Neuronal stem cell (in vitro differentiated cells): Measurements from ENCODE around the gene CWC27.

Experiments used
- DNase-seq: peaks from one replicate; pipeline ENCODE4 v3.0.0-alpha.2; 2013; ENCODE audit warnings: low spot score
- H2AFZ ChIP-seq: one replicate; pipeline ENCODE4 v1.6.1; 2013; ENCODE audit warnings: mild to moderate bottlenecking, low read length, inconsistent platforms
- H2AK5ac ChIP-seq: 2 replicates; pipeline ENCODE4 v1.6.1; 2013; ENCODE audit warnings: low read depth, mild to moderate bottlenecking, inconsistent platforms, low read length, moderate library complexity, mixed read lengths
- H2BK120ac ChIP-seq: 2 replicates; pipeline ENCODE4 v1.6.1; 2013; ENCODE audit warnings: low read depth, mild to moderate bottlenecking, inconsistent platforms, low read length, moderate library complexity, mixed read lengths
- H2BK12ac ChIP-seq: one replicate; pipeline ENCODE4 v1.6.1; 2013; ENCODE audit warnings: low read length, inconsistent platforms
- H2BK15ac ChIP-seq: 2 replicates; pipeline ENCODE4 v1.6.1; 2013; ENCODE audit warnings: mild to moderate bottlenecking, low read length, inconsistent platforms, mixed read lengths
- H2BK5ac ChIP-seq: one replicate; pipeline ENCODE4 v1.6.1; 2013; ENCODE audit warnings: inconsistent platforms, mild to moderate bottlenecking, low read length, moderate library complexity
- H3K14ac ChIP-seq: one replicate; pipeline ENCODE4 v1.6.1; 2013; ENCODE audit warnings: low read length, inconsistent platforms
- H3K18ac ChIP-seq: 2 replicates; pipeline ENCODE4 v1.6.1; 2013; ENCODE audit warnings: low read length, inconsistent platforms
- H3K23ac ChIP-seq: 2 replicates; pipeline ENCODE4 v1.6.1; 2013; ENCODE audit warnings: low read depth, mild to moderate bottlenecking, mixed read lengths, low read length, inconsistent platforms; ENCODE audit not compliant: poor library complexity
- H3K27ac ChIP-seq: replicated peaks from 3 replicates; pipeline ENCODE4 v1.5.1; 2013; ENCODE audit warnings: low read length, inconsistent platforms
- H3K27me3 ChIP-seq, 3 experiments: 2 replicates each; pipeline ENCODE4 v1.6.1; 2013; ENCODE audit warnings: low read length in 3 of 3, mild to moderate bottlenecking in 2 of 3, inconsistent platforms in 1 of 3, low read depth in 1 of 3, mixed read lengths in 1 of 3, moderate library complexity in 1 of 3; ENCODE audit not compliant: control insufficient read depth in 3 of 3, insufficient read depth in 3 of 3
- H3K36me3 ChIP-seq, 2 donors: replicated peaks in 1 of 2; 2 replicates each; pipeline ENCODE4 v1.6.1; 2013; ENCODE audit warnings: low read length in 2 of 2; ENCODE audit not compliant: control insufficient read depth in 2 of 2, insufficient read depth in 2 of 2
- H3K4ac ChIP-seq: 2 replicates; pipeline ENCODE4 v1.6.1; 2013; ENCODE audit warnings: inconsistent platforms, mild to moderate bottlenecking, low read length, moderate library complexity
- H3K4me1 ChIP-seq, 2 donors: 1 replicate in 1 of 2; 2 replicates in 1 of 2; pipeline ENCODE4 v1.6.1; 2013; ENCODE audit warnings: low read length in 2 of 2, low read depth in 1 of 2; ENCODE audit not compliant: control insufficient read depth in 2 of 2, insufficient read depth in 1 of 2
- H3K4me2 ChIP-seq: one replicate; pipeline ENCODE4 v1.6.1; 2013; ENCODE audit warnings: mild to moderate bottlenecking, low read length, inconsistent platforms; ENCODE audit not compliant: insufficient read depth, poor library complexity, severe bottlenecking
- H3K4me3 ChIP-seq, 2 donors: 2 replicates each; pipeline ENCODE4 v1.5.1; 2013; ENCODE audit warnings: low read length in 2 of 2, mild to moderate bottlenecking in 2 of 2, inconsistent platforms in 1 of 2, moderate library complexity in 1 of 2
- H3K79me1 ChIP-seq: one replicate; pipeline ENCODE4 v1.6.1; 2013; ENCODE audit warnings: low read depth, mild to moderate bottlenecking, inconsistent platforms, low read length, moderate library complexity
- H3K9ac ChIP-seq: one replicate; pipeline ENCODE4 v1.6.1; 2013; ENCODE audit warnings: mild to moderate bottlenecking, low read depth, low read length, inconsistent platforms; ENCODE audit not compliant: poor library complexity
- H3K9me3 ChIP-seq, 2 donors: replicated peaks in 1 of 2; 2 replicates each; pipeline versions ENCODE3 to v1.6.1; 2013; ENCODE audit warnings: low read length in 2 of 2, mild to moderate bottlenecking in 2 of 2, inconsistent platforms in 1 of 2, low read depth in 1 of 2, mixed read lengths in 1 of 2, moderate library complexity in 1 of 2; ENCODE audit not compliant: control insufficient read depth in 2 of 2, insufficient read depth in 1 of 2
- H4K8ac ChIP-seq: one replicate; pipeline ENCODE4 v1.6.1; 2013; ENCODE audit warnings: low read depth, mild to moderate bottlenecking, inconsistent platforms, low read length, moderate library complexity
- H4K91ac ChIP-seq: one replicate; pipeline ENCODE4 v1.6.1; 2013; ENCODE audit warnings: low read length, low read depth, mild to moderate bottlenecking, inconsistent platforms; ENCODE audit not compliant: poor library complexity
- WGBS, 2 donors: extraction: QIAGEN DNeasy Blood & Tissue Kit; methylation state at CpG; one replicate each; pipeline ENCODE4 v1.1.7; 2013; ENCODE audit warnings: missing lambda C conversion rate in 2 of 2, mixed read lengths in 1 of 2; ENCODE audit not compliant: insufficient read length in 2 of 2, insufficient replicate concordance in 1 of 2; ENCODE audit errors: extremely low coverage in 2 of 2; 5-methylcytosine and 5-hydroxymethylcytosine counted together

The CWC27 gene

GRCh38 chr5:65024681-65025080 is 256.0 kb downstream of the CWC27 start:
- WGBS, 2 donors = no CpG with 5 or more reads among the region's 1 CpG
- no peak overlapping the region for H2BK120ac ChIP-seq
- no peak overlapping the region for H3K9ac ChIP-seq
- H3K9me3 ChIP-seq = no peaks in the 10 kb centered on the region
- no peaks in the 10 kb centered on the region for H3K36me3 ChIP-seq
- no peak overlapping the region for H2BK5ac ChIP-seq
- no peak overlapping the region for H3K4me2 ChIP-seq
- peaks cover 5 to 10% of the 10 kb centered on the region in 2 donors for H3K4me1 ChIP-seq
- no peaks in the 10 kb centered on the region for H3K79me1 ChIP-seq
- no peak overlapping the region for H3K4me3 ChIP-seq
- H3K27ac ChIP-seq = no peak overlapping the region
- H3K14ac ChIP-seq = no peak overlapping the region
- H2AK5ac ChIP-seq = no peak overlapping the region
- DNase-seq = no peak
- no peak overlapping the region for H3K4ac ChIP-seq
- no peaks in the 10 kb centered on the region for H3K27me3 ChIP-seq
- no peak overlapping the region for H4K8ac ChIP-seq
- H3K18ac ChIP-seq = no peak overlapping the region
- H2BK12ac ChIP-seq = no peak overlapping the region
- no peak overlapping the region for H3K23ac ChIP-seq
- H2BK15ac ChIP-seq = no peak overlapping the region
- H4K91ac ChIP-seq = no peak overlapping the region
- H2AFZ ChIP-seq = no peak overlapping the region

DNA sequence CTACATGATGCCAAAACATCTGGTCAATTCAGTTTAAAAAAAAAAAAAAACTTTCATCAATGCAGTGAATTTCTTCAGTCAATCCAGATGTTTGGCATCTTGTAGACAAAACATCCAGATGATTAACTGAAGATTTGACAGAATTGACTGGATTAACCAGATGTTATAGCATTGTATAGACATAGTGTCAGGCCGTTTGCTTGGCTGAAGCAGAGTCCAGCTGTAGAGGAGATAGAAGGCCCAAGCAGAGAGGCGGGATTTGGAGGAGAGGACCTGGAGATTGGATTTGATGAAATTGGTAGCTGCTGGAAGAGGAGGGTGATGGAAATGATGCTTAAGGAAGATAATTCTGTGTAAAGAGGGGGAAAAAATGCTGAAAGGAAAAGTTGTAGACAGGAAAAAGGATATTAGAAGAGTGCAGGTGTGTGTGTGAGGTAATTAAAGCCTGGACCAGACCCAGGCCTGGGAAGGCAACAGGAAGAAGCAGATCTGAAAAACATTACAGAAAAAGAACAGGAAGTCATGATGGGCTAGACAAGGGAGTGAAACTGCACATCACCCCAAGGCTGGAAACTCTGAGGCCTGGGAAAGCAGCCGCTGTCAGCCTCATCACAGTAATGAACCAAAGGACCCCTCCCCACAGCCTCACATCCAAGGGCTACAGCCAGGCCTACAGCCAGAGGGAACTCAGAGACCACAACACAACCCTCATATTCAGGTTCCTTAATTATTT is 258.3 kb downstream of the CWC27 start:
- Histone ChIP-seq H3K27me3 (no peaks in the 10 kb centered on the region), H3K14ac (no peak overlapping the region), H3K4me2 (no peak overlapping the region), H2BK5ac (no peak overlapping the region), H3K4me1 (peaks cover 5 to 10% of the 10 kb centered on the region in 2 donors), H3K4ac (no peak overlapping the region), H3K4me3 (no peak overlapping the region), H2AFZ (peak overlapping the region; percentile 28), H2BK15ac (no peak overlapping the region), H3K9ac (no peak overlapping the region), H3K36me3 (no peaks in the 10 kb centered on the region), H4K91ac (no peak overlapping the region), H4K8ac (no peak overlapping the region), H2AK5ac (no peak overlapping the region), H2BK120ac (no peak overlapping the region), H2BK12ac (no peak overlapping the region), H3K18ac (no peak overlapping the region), H3K9me3 (no peaks in the 10 kb centered on the region), H3K27ac (no peak overlapping the region), H3K79me1 (no peaks in the 10 kb centered on the region), H3K23ac (no peak overlapping the region)
- WGBS, 2 donors = no CpG with 5 or more reads among the region's 3 CpGs
- DNase-seq = no peak

GRCh38 chr5:65029178-65029577 is 260.4 kb downstream of the CWC27 start:
- Histone ChIP-seq H2BK12ac (no peak overlapping the region), H4K8ac (no peak overlapping the region), H3K9ac (no peak overlapping the region), H2BK15ac (no peak overlapping the region), H3K27me3 (no peaks in the 10 kb centered on the region), H3K4me2 (no peak overlapping the region), H2AK5ac (no peak overlapping the region), H2AFZ (no peak overlapping the region), H3K79me1 (no peaks in the 10 kb centered on the region), H3K14ac (no peak overlapping the region), H2BK5ac (no peak overlapping the region), H2BK120ac (no peak overlapping the region), H3K4ac (no peak overlapping the region), H3K4me3 (no peak overlapping the region), H3K18ac (no peak overlapping the region), H3K4me1 (peaks cover 5 to 10% of the 10 kb centered on the region in 2 donors), H3K9me3 (no peaks in the 10 kb centered on the region), H3K27ac (no peak overlapping the region), H3K36me3 (no peaks in the 10 kb centered on the region), H4K91ac (no peak overlapping the region), H3K23ac (no peak overlapping the region)
- WGBS, 2 donors = no CpG with 5 or more reads among the region's 1 CpG
- no peak for DNase-seq

DNA sequence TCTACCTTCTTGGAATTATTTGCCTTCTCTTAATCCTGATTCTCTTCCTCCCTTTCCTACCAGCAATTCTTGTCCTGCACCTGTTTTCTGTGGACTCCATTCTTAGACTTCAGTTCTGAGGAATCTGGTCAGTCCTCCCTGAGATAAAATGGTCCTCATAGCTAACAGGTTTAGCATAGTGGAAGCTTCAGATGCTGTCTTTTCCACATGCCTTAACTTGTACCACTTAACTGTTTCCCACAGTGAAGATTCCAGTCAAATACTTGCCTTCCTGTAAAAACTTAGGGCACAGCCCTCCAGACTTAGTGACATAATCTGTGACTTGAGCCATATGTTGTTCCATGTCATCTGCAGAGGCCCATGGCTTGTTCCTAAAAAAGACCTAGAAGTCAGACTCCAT is 261.3 kb downstream of the CWC27 start:
- peak overlapping the region; percentile 9 for H2AFZ ChIP-seq
- H2AK5ac ChIP-seq = no peak overlapping the region
- DNase-seq = no peak
- no peak overlapping the region for H3K4me2 ChIP-seq
- no peaks in the 10 kb centered on the region for H3K9me3 ChIP-seq
- peaks cover 10 to 12% of the 10 kb centered on the region in 2 donors for H3K4me1 ChIP-seq
- H2BK12ac ChIP-seq = no peak overlapping the region
- no peak overlapping the region for H2BK15ac ChIP-seq
- H3K23ac ChIP-seq = no peak overlapping the region
- H3K4me3 ChIP-seq = no peak overlapping the region
- H3K18ac ChIP-seq = no peak overlapping the region
- no peaks in the 10 kb centered on the region for H3K79me1 ChIP-seq
- no peak overlapping the region for H2BK120ac ChIP-seq
- H3K27ac ChIP-seq = no peak overlapping the region
- H3K14ac ChIP-seq = no peak overlapping the region
- no peaks in the 10 kb centered on the region for H3K36me3 ChIP-seq
- H2BK5ac ChIP-seq = no peak overlapping the region
- no peak overlapping the region for H4K8ac ChIP-seq
- H3K4ac ChIP-seq = no peak overlapping the region
- no peak overlapping the region for H4K91ac ChIP-seq
- no peaks in the 10 kb centered on the region for H3K27me3 ChIP-seq
- no peak overlapping the region for H3K9ac ChIP-seq
